ENCODE results near the gene ARL8B. TPM values are rescaled to one million over a fixed set of nuclear protein-coding genes. Genes with fewer than 3 reads are reported as not detected.

The ARL8B gene
- polyA plus RNA-seq, 1 experiment = 47.0 TPM

DNA sequence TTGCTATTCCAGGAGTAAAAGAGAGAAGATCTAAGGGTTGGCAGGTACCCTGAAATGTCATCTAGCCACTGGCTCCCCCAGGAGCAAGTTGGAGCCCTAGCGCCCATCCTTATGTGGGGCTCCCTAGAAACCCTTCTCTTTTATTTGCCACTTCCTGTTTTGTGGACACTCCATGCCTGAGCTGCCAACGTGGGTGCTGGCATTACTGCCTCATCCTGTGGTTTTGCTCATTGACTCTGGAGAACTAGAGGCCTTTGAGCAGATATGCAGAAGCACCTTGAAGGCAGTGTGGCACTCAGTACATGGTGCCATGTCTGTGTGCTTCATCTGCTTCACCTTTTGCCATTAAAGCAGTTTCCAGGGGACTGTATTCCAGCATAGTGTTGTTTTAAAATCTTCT, 73.5 kb downstream of the ARL8B start:
- DNase-seq (ENCODE audit: low read depth, low spot score) = no peak
- POLR2A ChIA-PET = interaction anchor here (2.3 kb wide), 1 partner anchor 73 kb away, joined by 10 read pairs; the partner anchor contains the start of gene ARL8B

DNA sequence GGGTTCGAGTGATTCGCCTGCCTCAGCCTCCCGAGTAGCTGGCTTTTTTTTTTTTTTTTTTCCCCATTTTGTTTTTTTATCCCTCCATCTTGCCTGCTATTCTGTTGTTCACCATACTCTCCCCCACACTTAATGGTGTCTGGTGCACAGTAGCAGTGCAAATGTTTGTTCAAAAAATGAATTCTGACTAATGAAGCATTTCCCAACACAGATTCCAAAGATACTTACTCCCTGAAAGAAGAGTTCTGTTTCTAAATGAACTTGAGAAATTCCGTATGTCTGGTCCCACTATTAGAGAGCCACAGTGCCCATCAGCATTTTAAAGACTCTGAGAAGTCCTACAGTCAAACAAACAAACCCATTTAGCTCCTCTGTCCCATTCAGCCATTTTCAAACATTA, 74.9 kb downstream of the ARL8B start:
- H3K9me3 ChIP-seq (ENCODE audit: control insufficient read depth, insufficient read depth, low read length) = no peaks in the 10 kb centered on the region
- no peak for DNase-seq (ENCODE audit: low read depth, low spot score)
- no peak for TF ChIP-seq CTCF (IDR thresholded peaks at IDR 0.05; ENCODE audit: low read depth, low read length)
- ChIA-PET POLR2A (interaction anchor here (0.6 to 2.3 kb wide), 6 partner anchors 9 to 530 kb away, joined by 3 to 10 read pairs (median 4); partner anchors contain the start of genes ARL8B, BHLHE40 and EDEM1), CTCF (interaction anchor here (0.6 to 1.0 kb wide), 6 partner anchors 10 to 541 kb away, joined by 3 to 5 read pairs (median 3); no protein-coding TSS in a partner anchor)
- H3K27me3 ChIP-seq (ENCODE audit: control insufficient read depth, insufficient read depth, low read length) = no peaks in the 10 kb centered on the region
- no peak overlapping the region for H3K4me3 ChIP-seq (ENCODE audit: low read depth, low read length)
- H3K27ac ChIP-seq (ENCODE audit: low read depth, low read length) = peak overlapping the region; percentile 77

More for the DNA sequence above, 73.5 kb downstream of the ARL8B start:
- Histone ChIP-seq H3K9me3 (ENCODE audit: control insufficient read depth, insufficient read depth, low read length) (no peaks in the 10 kb centered on the region), H3K27me3 (ENCODE audit: control insufficient read depth, insufficient read depth, low read length) (no peaks in the 10 kb centered on the region), H3K27ac (ENCODE audit: low read depth, low read length) (peak overlapping the region; percentile 58), H3K4me3 (ENCODE audit: low read depth, low read length) (no peak overlapping the region)
- CTCF ChIA-PET = no interaction called here
- TF ChIP-seq CTCF (IDR thresholded peaks at IDR 0.05; ENCODE audit: low read depth, low read length) = no peak

- no peak overlapping the region for H3K4me3 ChIP-seq (ENCODE audit: low read depth, low read length)
- ChIA-PET POLR2A (interaction anchor here (0.7 to 2.3 kb wide), 2 partner anchors 75 to 219 kb away, joined by 4 to 10 read pairs; partner anchors contain the start of genes ARL8B and BHLHE40), CTCF (interaction anchor here (0.6 to 1.0 kb wide), 5 partner anchors 61 to 854 kb away, joined by 3 read pairs; no protein-coding TSS in a partner anchor)
- no peaks in the 10 kb centered on the region for H3K27me3 ChIP-seq (ENCODE audit: control insufficient read depth, insufficient read depth, low read length)
- no peak for DNase-seq (ENCODE audit: low read depth, low spot score)
- no peaks in the 10 kb centered on the region for H3K9me3 ChIP-seq (ENCODE audit: control insufficient read depth, insufficient read depth, low read length)
- no peak for TF ChIP-seq CTCF (IDR thresholded peaks at IDR 0.05; ENCODE audit: low read depth, low read length)
- H3K27ac ChIP-seq (ENCODE audit: low read depth, low read length) = peak overlapping the region; percentile 77
These were observed 75.6 kb downstream of the ARL8B start for GRCh38 chr3:5197470-5198312.

- CTCF ChIA-PET = interaction anchor here (0.6 to 1.0 kb wide), 2 partner anchors 77 to 854 kb away, joined by 3 read pairs; no protein-coding TSS in a partner anchor
- no peak for TF ChIP-seq CTCF (IDR thresholded peaks at IDR 0.05; ENCODE audit: low read depth, low read length)
These were observed 76.2 kb downstream of the ARL8B start for GRCh38 chr3:5198313-5198677.

More at GRCh38 chr3:5198313-5198677, 76.2 kb downstream of the ARL8B start:
- Histone ChIP-seq H3K27me3 (ENCODE audit: control insufficient read depth, insufficient read depth, low read length) (no peaks in the 10 kb centered on the region), H3K9me3 (ENCODE audit: control insufficient read depth, insufficient read depth, low read length) (no peaks in the 10 kb centered on the region), H3K27ac (ENCODE audit: low read depth, low read length) (peak overlapping the region; percentile 68), H3K4me3 (ENCODE audit: low read depth, low read length) (no peak overlapping the region)
- POLR2A ChIA-PET = no interaction called here
- DNase-seq (ENCODE audit: low read depth, low spot score) = no peak
